GM12801 (cell line): Measurements from ENCODE around the gene C19orf25.

Experiments
- CTCF ChIP-seq: IDR thresholded peaks from one replicate; pipeline ENCODE4 v1.5.1; 2011; ENCODE audit warnings: control low read depth; ENCODE audit not compliant: insufficient read length; ENCODE audit errors: extremely low read depth

C19orf25 gene

GRCh38 chr19:1470305-1471009 lies 8.6 kb downstream of the C19orf25 start:
- TF ChIP-seq CTCF, result no peak

GRCh38 chr19:1470055-1470304 lies 9.0 kb downstream of the C19orf25 start:
- no peak for TF ChIP-seq CTCF

GRCh38 chr19:1469255-1470054 lies 9.6 kb downstream of the C19orf25 start:
- TF ChIP-seq CTCF, result no peak

- no peak for TF ChIP-seq CTCF
Measured at GRCh38 chr19:1468821-1469254, 10.2 kb downstream of the C19orf25 start.

- TF ChIP-seq CTCF, result no peak
Measured at GRCh38 chr19:1468274-1468820, 10.7 kb downstream of the C19orf25 start.

GRCh38 chr19:1467490-1468273 lies 11.3 kb downstream of the C19orf25 start:
- TF ChIP-seq CTCF, result no peak

GRCh38 chr19:1467215-1467489 lies 11.9 kb downstream of the C19orf25 start:
- no peak for TF ChIP-seq CTCF
